AG09309 (cell line): ENCODE data around the gene RASA2.

ENCODE experiments used
- DNase-seq: peaks from one replicate; pipeline ENCODE4 v3.0.0-alpha.2; 2010; ENCODE audit warnings: low read depth
- H3K4me3 ChIP-seq: 2 replicates; pipeline ENCODE4 v1.5.1; 2011; ENCODE audit warnings: mild to moderate bottlenecking, low read depth, low read length, moderate library complexity; ENCODE audit not compliant: control insufficient read depth
- TF ChIP-seq, protein P1 (sequence below): IDR thresholded peaks from 2 replicates; pipeline ENCODE4 v1.5.1; 2011; ENCODE audit warnings: mild to moderate bottlenecking, low read depth, low read length, inconsistent platforms; ENCODE audit not compliant: insufficient read depth, control insufficient read depth; ENCODE audit errors: missing control alignments

RASA2 gene

DNA sequence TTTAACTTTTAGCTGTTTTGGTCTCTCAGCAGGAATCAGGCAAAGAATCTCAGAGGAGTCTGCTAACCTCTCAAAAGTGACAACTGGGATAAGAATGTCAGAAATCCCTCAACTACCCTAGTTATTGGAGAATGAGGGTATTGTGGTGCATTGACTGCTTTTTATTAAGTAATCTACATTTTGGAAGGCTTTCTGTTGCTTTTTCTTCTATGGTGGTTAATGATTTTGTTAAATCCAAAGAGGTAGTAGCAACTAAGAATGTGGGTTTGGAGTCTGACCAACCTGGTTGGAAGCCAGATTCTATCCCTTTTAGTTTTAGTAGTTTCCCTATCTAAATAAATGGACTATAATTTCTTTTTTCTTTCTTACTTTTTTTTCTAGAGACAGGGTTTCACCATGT, 156.6 kb downstream of the RASA2 start:
- peak; percentile 67 for DNase-seq
- H3K4me3 ChIP-seq: no peak overlapping the region
- TF ChIP-seq, protein P1, sequence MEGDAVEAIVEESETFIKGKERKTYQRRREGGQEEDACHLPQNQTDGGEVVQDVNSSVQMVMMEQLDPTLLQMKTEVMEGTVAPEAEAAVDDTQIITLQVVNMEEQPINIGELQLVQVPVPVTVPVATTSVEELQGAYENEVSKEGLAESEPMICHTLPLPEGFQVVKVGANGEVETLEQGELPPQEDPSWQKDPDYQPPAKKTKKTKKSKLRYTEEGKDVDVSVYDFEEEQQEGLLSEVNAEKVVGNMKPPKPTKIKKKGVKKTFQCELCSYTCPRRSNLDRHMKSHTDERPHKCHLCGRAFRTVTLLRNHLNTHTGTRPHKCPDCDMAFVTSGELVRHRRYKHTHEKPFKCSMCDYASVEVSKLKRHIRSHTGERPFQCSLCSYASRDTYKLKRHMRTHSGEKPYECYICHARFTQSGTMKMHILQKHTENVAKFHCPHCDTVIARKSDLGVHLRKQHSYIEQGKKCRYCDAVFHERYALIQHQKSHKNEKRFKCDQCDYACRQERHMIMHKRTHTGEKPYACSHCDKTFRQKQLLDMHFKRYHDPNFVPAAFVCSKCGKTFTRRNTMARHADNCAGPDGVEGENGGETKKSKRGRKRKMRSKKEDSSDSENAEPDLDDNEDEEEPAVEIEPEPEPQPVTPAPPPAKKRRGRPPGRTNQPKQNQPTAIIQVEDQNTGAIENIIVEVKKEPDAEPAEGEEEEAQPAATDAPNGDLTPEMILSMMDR: no peak

DNA sequence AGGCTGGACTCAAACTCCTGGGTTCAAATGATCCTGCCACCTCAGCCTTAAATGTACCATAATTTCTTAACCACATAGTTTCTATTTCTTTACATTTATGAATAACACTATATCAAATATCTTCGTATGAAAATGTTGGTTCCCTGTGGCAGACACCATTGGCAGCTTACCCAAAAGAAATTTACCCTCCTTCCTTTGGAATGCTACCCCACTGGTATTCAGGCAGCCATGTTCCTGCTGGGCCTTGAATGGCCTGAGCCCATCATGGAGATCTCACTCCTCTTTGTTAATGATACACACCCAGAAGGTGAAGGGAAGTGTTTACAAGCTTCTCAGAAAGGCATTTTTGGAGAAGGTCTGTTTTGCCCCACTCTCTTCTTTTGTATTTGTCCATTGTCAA, 157.0 kb downstream of the RASA2 start:
- DNase-seq: no peak
- TF ChIP-seq, protein P1: no peak
- H3K4me3 ChIP-seq: no peak overlapping the region

DNA sequence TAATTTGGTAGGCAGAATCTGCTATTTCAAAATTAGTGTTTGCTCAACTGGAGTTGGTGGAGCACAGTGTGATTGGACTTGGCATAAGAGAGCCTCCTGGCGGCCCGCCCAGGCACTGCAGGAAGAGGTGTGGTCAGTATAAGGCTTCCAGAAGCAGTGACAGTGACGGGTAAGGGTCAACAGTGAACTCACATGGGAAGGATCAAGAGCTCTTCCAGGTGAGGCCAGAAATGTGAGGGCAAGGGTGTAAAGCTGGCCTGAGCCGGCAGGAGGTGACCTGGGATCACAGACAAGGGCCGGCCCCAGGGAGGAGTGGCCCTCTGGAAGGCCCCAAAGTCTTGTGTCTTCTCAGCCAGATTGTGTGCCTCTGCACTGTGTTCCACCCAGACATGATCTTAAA, 158.1 kb downstream of the RASA2 start:
- no peak overlapping the region for H3K4me3 ChIP-seq
- TF ChIP-seq, protein P1: peak; percentile 79
- DNase-seq: peak; percentile 24

DNA sequence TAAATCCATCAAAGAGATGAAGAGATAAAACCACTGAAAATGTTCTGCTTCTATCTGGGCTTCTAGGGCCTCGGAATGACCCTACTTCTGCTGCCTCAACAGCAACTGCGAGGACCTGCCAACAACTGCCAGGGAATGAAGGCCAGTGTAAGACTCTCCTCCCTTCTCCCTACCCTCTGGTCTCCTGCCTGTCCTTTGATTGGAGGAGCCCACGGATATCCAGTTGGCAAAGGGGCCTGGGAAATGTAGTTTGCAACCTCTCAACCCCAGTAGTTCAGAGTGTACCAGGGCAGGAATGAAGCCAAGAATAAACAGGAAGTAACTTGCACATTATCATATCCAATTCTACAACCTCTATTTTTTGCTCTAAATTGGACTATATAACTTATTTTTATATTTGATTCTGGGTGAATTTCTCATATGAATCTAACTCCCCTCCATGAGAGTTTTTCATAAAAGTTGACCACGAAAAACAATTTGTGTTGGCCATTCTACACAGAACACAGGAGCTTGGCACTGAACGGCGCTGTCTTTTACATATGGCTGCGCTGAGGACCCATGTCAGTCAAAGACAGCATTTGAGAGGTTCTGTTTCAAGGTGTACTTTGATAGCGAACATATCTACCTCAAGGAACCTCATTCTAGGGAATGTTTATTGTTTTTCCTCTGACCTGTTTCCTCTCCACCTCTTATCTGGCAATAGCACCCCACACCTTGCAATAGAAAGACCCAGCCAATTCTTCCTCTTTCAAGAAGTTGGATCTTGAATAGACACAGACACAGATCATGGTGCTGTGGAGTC, 160.1 kb downstream of the RASA2 start:
- DNase-seq: no peak
- TF ChIP-seq, protein P1: no peak
- H3K4me3 ChIP-seq: no peak overlapping the region

DNA sequence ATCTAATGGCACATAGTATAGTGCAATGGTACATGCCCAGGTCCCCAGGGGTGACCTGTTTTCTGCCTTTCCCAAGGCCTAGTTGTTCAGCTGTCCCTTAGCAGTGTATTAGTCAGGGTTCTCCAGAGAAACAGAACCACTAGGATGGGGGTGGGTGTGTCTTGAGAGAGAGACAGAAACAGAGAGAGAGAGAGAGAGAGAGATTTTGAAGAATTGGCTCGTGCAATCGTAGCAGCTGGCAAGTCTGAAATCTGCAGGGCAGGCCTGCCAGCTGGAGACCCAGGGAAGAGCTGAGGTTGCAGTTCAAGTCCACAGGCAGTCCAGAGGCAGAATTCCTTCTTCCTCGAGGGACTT, 160.7 kb downstream of the RASA2 start:
- no peak for DNase-seq
- H3K4me3 ChIP-seq: no peak overlapping the region
- TF ChIP-seq, protein P1: no peak

DNA sequence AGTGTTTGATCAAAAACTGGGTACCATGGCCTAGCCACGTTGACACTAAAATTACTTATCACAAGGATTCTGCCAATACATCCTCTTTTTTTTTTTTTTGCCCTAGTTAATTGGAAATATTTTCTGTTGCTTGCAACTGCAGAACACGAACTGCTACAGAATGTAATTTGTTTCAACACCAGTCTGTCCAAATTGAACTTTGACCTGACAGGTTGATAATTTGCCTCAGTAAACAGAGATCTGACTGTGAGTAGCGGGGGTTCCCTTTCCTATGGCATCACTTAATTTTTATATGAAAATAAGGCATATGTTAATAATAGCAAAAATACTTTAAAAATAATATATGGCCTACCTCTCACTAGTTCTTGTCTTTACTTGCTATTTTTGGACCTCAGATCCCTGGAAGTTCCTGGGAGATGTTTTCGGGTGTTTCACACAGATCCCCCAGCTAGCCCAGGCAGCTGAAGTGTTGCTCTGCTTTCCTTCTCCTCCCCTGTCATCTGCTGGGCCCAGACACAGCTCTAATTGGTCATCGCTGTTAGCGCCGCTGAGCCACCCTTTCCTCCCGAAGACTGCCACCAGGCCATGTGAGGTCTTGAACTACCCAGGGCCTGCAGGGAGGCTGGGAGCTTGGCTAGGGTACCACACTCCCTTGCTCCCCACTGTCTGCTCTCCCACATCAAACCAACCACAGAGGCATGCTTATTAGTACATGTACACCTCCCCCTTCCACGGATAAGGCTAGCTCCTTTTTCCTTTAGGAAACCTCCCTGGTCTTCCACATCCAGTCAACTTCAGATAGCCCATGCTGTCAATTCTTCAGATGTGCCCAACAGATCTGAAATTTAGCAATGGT, 161.5 kb downstream of the RASA2 start:
- H3K4me3 ChIP-seq: no peak overlapping the region
- TF ChIP-seq, protein P1: no peak
- no peak for DNase-seq
